Common myeloid progenitor, CD34-positive (primary cell): ENCODE data around the gene HS6ST3.
A peak's percentile ranks its signal among the peaks of the same experiment; 100 is the strongest.

Experiments
- CTCF ChIA-PET: fragments of 350-600 bp; sonication (Branson Sonifier 250); formaldehyde crosslinking; loops from one replicate; lab custom pipeline; 2021; ENCODE audit warnings: antibody characterized with exemption; lab: Charles Lee
- POLR2A ChIA-PET: fragments of 350-600 bp; sonication (Branson Sonifier 250); formaldehyde crosslinking; loops from one replicate; lab custom pipeline; 2021; ENCODE audit warnings: antibody characterized with exemption; lab: Charles Lee
- DNase-seq, 3 donors: peaks; one replicate each; pipeline versions ENCODE4 v3.0.0 to v3.0.0-alpha.2; 2013
- H3K27ac ChIP-seq, 2 experiments: 1 replicate in 1 of 2; 2 replicates in 1 of 2; pipeline ENCODE4 v1.7.0; 2013; ENCODE audit warnings: inconsistent platforms in 2 of 2, low read length in 2 of 2, mild to moderate bottlenecking in 2 of 2, low read depth in 1 of 2, moderate library complexity in 1 of 2; ENCODE audit not compliant: severe bottlenecking in 2 of 2, insufficient read depth in 1 of 2, poor library complexity in 1 of 2
- H3K27me3 ChIP-seq, 5 experiments: replicated peaks in 2 of 5; 1 replicate in 3 of 5; 2 replicates in 2 of 5; pipeline versions ENCODE4 v1.6.1 to v1.7.0; 2013; ENCODE audit warnings: low read length in 4 of 5, mild to moderate bottlenecking in 2 of 5, moderate library complexity in 2 of 5, inconsistent platforms in 1 of 5; ENCODE audit not compliant: insufficient read depth in 5 of 5, control insufficient read depth in 4 of 5
- H3K36me3 ChIP-seq, 4 experiments: 1 replicate in 2 of 4; 2 replicates in 2 of 4; pipeline versions ENCODE4 v1.6.1 to v1.7.0; 2013; ENCODE audit warnings: low read length in 3 of 4, control low read depth in 1 of 4, mild to moderate bottlenecking in 1 of 4; ENCODE audit not compliant: control insufficient read depth in 4 of 4, insufficient read depth in 4 of 4
- H3K4me1 ChIP-seq, 4 experiments: 1 replicate in 3 of 4; 2 replicates in 1 of 4; pipeline versions ENCODE4 v1.6.1 to v1.7.1; 2013; ENCODE audit warnings: low read length in 3 of 4, mild to moderate bottlenecking in 3 of 4, control low read depth in 1 of 4, inconsistent platforms in 1 of 4, moderate library complexity in 1 of 4; ENCODE audit not compliant: control insufficient read depth in 4 of 4, insufficient read depth in 4 of 4; ENCODE audit errors: control extremely low read depth in 1 of 4
- H3K4me3 ChIP-seq, 7 experiments: 1 replicate in 4 of 7; 2 replicates in 3 of 7; pipeline versions ENCODE4 v1.5.1 to v1.7.0; 2013; ENCODE audit warnings: mild to moderate bottlenecking in 7 of 7, low read length in 6 of 7, moderate library complexity in 6 of 7, inconsistent platforms in 2 of 7, low read depth in 2 of 7, control low read depth in 1 of 7; ENCODE audit not compliant: insufficient read depth in 4 of 7, control insufficient read depth in 1 of 7; ENCODE audit errors: extremely low read depth in 1 of 7
- H3K9me3 ChIP-seq, 5 experiments: 1 replicate in 4 of 5; 2 replicates in 1 of 5; pipeline versions ENCODE4 v1.6.1 to v1.7.1; 2013; ENCODE audit warnings: low read length in 4 of 5, mild to moderate bottlenecking in 2 of 5, inconsistent platforms in 1 of 5, low read depth in 1 of 5, moderate library complexity in 1 of 5; ENCODE audit not compliant: control insufficient read depth in 4 of 5, insufficient read depth in 2 of 5; ENCODE audit errors: control extremely low read depth in 1 of 5
- WGBS: methylation state at CpG from one replicate; pipeline ENCODE4 v1.1.5; 2013; ENCODE audit not compliant: insufficient coverage; 5-methylcytosine and 5-hydroxymethylcytosine counted together

The HS6ST3 gene

GRCh38 chr13:96819375-96819774 lies 729.5 kb downstream of the HS6ST3 start:
- 100% methylated on average over 3 of the region's 5 CpGs for WGBS
- Histone ChIP-seq H3K27me3 (peaks cover 0 to 2% (median 0%) of the 10 kb centered on the region in 5 experiments), H3K4me1 (peaks cover 0 to 6% (median 0%) of the 10 kb centered on the region in 4 experiments), H3K9me3 (no peaks in the 10 kb centered on the region), H3K4me3 (no peak overlapping the region), H3K36me3 (no peaks in the 10 kb centered on the region), H3K27ac (no peak overlapping the region)
- DNase-seq = no peak
- ChIA-PET CTCF (interaction anchor here (1.1 to 3.6 kb wide), 2 partner anchors 141 to 800 kb away, joined by 3 to 22 read pairs; no protein-coding TSS in a partner anchor), POLR2A (interaction anchor here (0.6 kb wide), 1 partner anchor 24 kb away, joined by 3 read pairs; no protein-coding TSS in a partner anchor)

- ChIA-PET CTCF (no interaction called here), POLR2A (no interaction called here)
- H3K27ac ChIP-seq = no peak overlapping the region
- WGBS = no CpG with 5 or more reads among the region's 1 CpG
- H3K36me3 ChIP-seq = no peaks in the 10 kb centered on the region
- DNase-seq = no peak
- H3K4me3 ChIP-seq = no peak overlapping the region
- no peaks in the 10 kb centered on the region for H3K9me3 ChIP-seq
- H3K27me3 ChIP-seq = peaks cover 0 to 2% (median 0%) of the 10 kb centered on the region in 5 experiments
- H3K4me1 ChIP-seq = peaks cover 0 to 6% (median 0%) of the 10 kb centered on the region in 4 experiments
These were observed 731.5 kb downstream of the HS6ST3 start for GRCh38 chr13:96821381-96821780.

GRCh38 chr13:96821971-96822370 lies 732.1 kb downstream of the HS6ST3 start:
- peaks cover 0 to 6% (median 0%) of the 10 kb centered on the region in 4 experiments for H3K4me1 ChIP-seq
- H3K36me3 ChIP-seq = no peaks in the 10 kb centered on the region
- WGBS = 93% methylated on average over 9 of the region's 9 CpGs
- CTCF ChIA-PET = no interaction called here
- no peaks in the 10 kb centered on the region for H3K9me3 ChIP-seq
- POLR2A ChIA-PET = no interaction called here
- H3K4me3 ChIP-seq = no peak overlapping the region
- H3K27ac ChIP-seq = no peak overlapping the region
- no peak for DNase-seq
- H3K27me3 ChIP-seq = peaks cover 0 to 2% (median 0%) of the 10 kb centered on the region in 5 experiments

GRCh38 chr13:96822895-96823294 lies 733.0 kb downstream of the HS6ST3 start:
- no peaks in the 10 kb centered on the region for H3K36me3 ChIP-seq
- peaks cover 0 to 2% (median 0%) of the 10 kb centered on the region in 5 experiments for H3K27me3 ChIP-seq
- peak; percentile 11 to 31 (median 21) for DNase-seq
- peaks cover 0 to 6% (median 0%) of the 10 kb centered on the region in 4 experiments for H3K4me1 ChIP-seq
- no peak overlapping the region for H3K4me3 ChIP-seq
- no peak overlapping the region for H3K27ac ChIP-seq
- no peaks in the 10 kb centered on the region for H3K9me3 ChIP-seq
- CTCF ChIA-PET = interaction anchor here (0.8 kb wide), 1 partner anchor 12 kb away, joined by 4 read pairs; no protein-coding TSS in a partner anchor
- POLR2A ChIA-PET = no interaction called here

- WGBS = 57% methylated on average over 10 of the region's 10 CpGs
- CTCF ChIA-PET = interaction anchor here (0.8 to 2.2 kb wide), 2 partner anchors 10 to 12 kb away, joined by 3 to 8 read pairs; no protein-coding TSS in a partner anchor
- Histone ChIP-seq H3K27ac (no peak overlapping the region), H3K27me3 (no peaks in the 10 kb centered on the region), H3K36me3 (no peaks in the 10 kb centered on the region), H3K9me3 (no peaks in the 10 kb centered on the region), H3K4me3 (no peak overlapping the region), H3K4me1 (peaks cover 0 to 6% (median 0%) of the 10 kb centered on the region in 4 experiments)
- POLR2A ChIA-PET = no interaction called here
- peak; percentile 19 to 59 (median 54) for DNase-seq
These were observed 734.2 kb downstream of the HS6ST3 start for GRCh38 chr13:96824140-96824539.

- Histone ChIP-seq H3K36me3 (no peaks in the 10 kb centered on the region), H3K4me3 (no peak overlapping the region), H3K9me3 (no peaks in the 10 kb centered on the region), H3K27ac (no peak overlapping the region), H3K4me1 (peaks cover 0 to 6% (median 0%) of the 10 kb centered on the region in 4 experiments), H3K27me3 (no peaks in the 10 kb centered on the region)
- 92% methylated on average over 2 of the region's 3 CpGs for WGBS
- ChIA-PET POLR2A (no interaction called here), CTCF (interaction anchor here (2.2 kb wide), 1 partner anchor 9 kb away, joined by 8 read pairs; no protein-coding TSS in a partner anchor)
- DNase-seq = no peak
These were observed 735.7 kb downstream of the HS6ST3 start for GRCh38 chr13:96825653-96826052.

GRCh38 chr13:96834626-96835025 lies 744.7 kb downstream of the HS6ST3 start:
- ChIA-PET POLR2A (no interaction called here), CTCF (interaction anchor here (2.2 to 2.6 kb wide), 2 partner anchors 10 to 17 kb away, joined by 6 to 8 read pairs; no protein-coding TSS in a partner anchor)
- 100% methylated on average over 2 of the region's 4 CpGs for WGBS
- Histone ChIP-seq H3K27me3 (no peaks in the 10 kb centered on the region), H3K4me1 (no peaks in the 10 kb centered on the region), H3K4me3 (no peak overlapping the region), H3K27ac (no peak overlapping the region), H3K9me3 (peaks cover 0 to 3% (median 0%) of the 10 kb centered on the region in 5 experiments), H3K36me3 (no peaks in the 10 kb centered on the region)
- no peak for DNase-seq
